SIG-M5 (cell line): ENCODE measurements around the gene EVL.

ENCODE experiments used
- DNase-seq: peaks from one replicate; lab custom pipeline; 2025; lab: John Stamatoyannopoulos, UW

Gene EVL

GRCh38 chr14:100084591-100084990 is 19.4 kb downstream of the EVL start:
- DNase-seq: no peak

DNA sequence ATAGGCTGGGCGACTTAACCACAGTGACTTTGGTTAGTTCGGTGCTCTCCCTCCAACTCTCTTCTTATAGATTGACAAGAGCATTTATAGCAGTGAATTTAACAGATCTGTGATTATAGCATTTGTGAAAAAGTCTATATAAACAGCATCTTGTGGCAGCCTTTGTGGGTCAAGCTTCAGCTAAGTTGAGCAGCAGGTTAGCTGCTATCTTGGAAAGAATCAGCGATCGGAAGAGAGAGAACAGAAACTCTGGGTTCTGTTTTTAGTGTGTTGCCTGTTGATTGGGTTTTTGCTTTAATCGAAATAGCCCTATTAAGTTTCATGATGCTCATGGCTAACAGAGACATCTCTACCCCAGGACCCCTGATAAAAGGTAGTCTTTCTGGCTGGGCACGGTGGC is 20.2 kb downstream of the EVL start:
- DNase-seq: no peak

DNA sequence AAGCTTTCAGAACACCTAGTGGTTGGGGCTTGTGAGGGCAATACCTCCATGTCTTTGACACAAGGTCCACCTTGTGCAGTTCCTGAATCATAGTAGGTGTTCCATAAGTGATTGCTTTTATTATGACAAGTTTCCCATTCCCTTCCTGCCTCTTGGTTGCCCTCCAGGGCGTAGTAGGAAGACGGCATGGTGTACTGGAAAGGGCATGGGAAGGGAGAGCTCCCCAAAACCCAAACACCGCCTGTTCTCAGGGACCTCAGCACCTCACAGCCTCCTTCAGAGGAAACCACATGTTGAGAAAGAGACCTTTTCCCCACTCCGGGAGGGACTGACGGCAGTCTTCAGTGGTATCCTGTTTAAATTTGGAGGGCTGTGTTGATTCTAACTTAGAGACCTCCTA is 21.1 kb downstream of the EVL start:
- DNase-seq: no peak

- DNase-seq: no peak
These were observed 23.0 kb downstream of the EVL start for GRCh38 chr14:100088226-100088625.

DNA sequence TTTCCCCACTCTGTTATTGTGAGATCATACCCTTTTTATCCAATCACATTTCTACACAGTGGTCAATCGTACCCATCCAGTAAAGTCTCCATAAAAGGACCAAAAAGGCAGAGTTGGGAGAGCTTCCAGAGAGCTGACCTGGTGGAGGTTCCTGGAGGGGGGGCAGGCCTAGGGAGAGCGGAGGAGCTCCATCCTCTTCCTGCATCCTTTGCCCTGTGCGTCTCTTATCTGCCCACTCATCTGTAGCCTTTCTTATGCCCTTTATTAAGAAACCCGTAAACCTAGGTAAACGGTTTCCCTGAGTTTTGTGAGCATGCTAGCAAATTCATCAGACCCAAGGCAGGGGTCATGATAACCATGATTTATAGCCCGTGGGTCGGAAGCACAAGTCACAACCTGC is 26.2 kb downstream of the EVL start:
- DNase-seq: no peak

DNA sequence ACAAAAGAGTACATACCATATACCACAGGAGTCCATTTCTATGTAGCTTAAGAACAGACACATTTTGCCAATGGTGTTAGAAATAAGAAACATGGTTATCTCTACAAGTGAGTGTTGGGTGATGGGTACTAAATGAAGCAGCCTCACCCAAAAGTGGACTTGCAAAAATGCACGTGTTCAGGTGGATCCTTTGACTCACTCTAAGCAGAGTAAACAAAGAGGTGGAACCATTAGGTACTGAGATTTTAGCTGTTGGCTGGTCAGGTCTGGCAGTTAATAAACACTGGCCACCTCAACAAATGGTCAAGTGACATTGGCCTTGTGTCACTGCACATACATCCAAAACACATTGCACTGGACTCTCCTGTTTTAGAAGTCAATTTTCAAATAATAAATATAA is 27.6 kb downstream of the EVL start:
- no peak for DNase-seq

GRCh38 chr14:100093319-100093718 is 28.1 kb downstream of the EVL start:
- no peak for DNase-seq

GRCh38 chr14:100096656-100097055 is 31.4 kb downstream of the EVL start:
- no peak for DNase-seq

GRCh38 chr14:100098171-100098570 is 32.9 kb downstream of the EVL start:
- DNase-seq: no peak

DNA sequence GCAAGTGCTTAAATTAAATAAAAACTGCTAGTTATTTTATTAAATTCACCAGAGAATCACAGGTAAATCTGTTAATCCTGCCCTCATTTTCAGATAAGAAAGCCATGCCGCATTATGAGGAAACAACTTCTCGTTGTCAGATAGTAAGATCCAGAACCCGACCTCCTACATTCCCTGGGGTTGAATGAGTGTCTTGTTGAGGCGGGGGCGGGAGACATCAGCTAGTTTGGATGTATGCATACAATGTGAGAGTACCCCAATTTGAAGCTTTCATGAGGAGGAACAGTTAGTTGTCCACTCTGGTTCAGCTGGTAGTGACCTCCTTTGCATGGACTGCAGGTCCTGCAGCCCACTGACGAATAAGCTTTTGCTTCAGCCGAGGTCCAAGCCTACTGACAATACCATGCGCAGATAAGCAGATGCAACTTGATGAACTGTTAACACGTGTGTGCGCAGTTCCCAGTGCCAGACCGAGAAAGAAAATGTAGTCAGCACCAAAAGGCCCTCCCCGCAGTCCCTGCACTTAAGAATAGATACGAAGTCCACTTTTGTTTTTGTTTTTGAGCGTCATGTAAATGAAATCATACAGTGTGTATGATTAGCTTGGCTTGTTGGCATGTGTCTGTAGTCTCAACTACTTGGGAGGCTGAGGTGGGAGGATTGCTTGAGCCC is 34.9 kb downstream of the EVL start:
- no peak for DNase-seq

DNA sequence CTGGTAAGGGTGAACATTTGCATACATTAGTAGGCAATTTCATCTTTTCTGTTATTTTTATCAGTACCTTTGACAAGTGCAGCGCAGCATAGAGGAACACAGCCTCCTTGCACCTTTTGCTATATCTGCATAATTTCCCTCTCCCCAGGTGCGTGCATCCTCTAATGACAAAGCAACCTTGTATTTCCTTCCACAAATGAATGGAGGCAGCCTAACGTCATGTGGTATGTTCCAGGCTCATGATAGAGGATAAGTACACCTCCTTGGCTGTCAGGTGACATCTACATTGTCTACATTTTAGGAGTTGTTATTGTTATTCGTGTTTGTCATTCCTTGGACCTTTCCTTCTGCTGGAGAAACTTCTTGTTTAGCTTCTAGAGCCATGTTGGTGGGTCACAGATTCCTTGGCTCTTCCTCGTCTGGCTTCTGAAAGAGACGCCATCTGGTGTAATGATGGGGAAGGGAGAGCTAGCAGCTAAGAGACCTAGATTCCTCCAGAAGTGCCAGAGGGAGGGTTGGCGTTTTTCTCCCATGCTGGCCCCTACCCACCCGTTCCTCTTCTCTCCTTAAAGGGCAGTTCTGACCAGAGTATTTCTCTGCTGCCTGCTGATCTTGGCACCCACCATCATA is 37.0 kb downstream of the EVL start:
- no peak for DNase-seq

DNA sequence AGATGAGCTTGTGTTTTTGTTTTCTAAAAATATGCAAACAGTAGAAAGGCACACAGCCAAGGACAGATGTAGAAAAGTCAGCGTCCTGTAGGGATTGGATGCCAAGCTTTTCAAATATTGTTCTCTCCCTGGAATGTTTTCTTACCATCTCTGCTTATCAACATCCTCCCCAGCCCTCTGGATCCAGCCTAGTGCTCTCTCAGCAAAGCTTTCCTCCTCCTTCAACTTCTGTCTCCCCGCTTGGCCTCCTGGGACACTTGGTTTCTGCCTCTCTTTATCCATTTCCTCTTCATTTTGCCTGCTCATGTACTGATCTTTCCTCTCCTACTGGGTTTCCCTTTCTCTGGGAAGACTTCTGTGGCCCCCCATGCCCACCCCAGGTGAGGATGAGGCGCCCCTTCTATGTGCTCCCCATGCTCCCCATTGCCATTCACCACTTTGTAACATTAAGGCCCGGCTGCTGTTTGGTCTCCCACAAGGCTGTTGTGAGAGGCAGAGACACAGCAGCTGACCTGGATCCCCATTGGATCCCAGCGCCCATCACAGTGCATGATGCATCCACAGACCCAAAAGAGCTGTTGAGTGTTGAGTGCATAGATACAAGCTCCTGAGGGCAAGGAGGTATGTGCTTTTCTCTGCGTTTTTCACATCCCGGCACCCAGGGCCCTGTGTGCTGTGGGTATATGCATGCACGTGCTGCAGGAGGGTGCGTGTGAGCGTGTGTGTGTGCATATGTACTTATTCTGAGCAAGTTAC is 38.2 kb downstream of the EVL start:
- no peak for DNase-seq

GRCh38 chr14:100104006-100104352 is 38.8 kb downstream of the EVL start:
- no peak for DNase-seq

- DNase-seq: no peak
These were observed 39.5 kb downstream of the EVL start for GRCh38 chr14:100104523-100105300.

GRCh38 chr14:100105357-100106169 is 40.3 kb downstream of the EVL start:
- DNase-seq: no peak

DNA sequence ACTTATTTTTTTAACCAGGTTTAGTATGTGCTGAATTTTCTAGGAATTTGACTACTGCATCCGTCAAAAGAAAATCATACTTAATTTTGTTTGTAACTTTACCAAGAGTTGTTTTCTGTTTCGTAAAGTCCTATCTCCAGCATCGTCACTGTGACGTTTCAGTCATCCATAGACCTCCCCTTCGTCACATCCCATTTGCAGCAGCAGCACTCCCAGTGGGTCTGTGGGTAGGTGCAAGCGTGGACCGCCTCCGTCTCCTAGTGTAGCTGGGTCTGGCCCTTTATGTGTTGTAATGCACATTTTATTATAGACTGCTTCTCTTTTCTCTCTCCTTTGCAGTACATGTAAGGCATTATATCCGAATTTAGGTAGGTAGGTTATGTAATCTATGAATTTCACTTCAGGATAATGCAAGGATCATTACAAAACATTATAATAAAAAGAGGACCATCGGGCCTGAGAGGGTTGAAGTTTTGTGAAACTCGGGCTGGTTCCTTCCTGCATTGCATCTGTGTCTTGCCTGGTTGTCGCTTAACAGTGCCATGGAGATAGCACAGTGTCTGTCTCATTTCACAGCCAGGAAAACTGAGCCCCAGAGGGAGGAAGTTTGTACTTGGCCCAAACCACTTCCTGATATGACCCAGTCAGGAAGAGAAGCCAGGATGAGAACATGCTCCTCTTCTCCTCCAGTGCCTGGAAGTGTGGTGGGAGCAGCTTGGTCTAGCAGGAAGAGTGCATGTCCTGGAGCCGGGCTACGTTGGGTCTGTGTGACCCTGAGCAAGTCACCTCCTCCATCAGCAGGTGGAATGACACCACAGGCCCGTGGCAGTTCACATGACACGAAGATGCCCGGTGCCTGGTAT is 41.3 kb downstream of the EVL start:
- DNase-seq: peak; percentile 35

GRCh38 chr14:100107236-100107635 is 42.0 kb downstream of the EVL start:
- DNase-seq: no peak

GRCh38 chr14:100108042-100108825 is 43.0 kb downstream of the EVL start:
- DNase-seq: no peak

DNA sequence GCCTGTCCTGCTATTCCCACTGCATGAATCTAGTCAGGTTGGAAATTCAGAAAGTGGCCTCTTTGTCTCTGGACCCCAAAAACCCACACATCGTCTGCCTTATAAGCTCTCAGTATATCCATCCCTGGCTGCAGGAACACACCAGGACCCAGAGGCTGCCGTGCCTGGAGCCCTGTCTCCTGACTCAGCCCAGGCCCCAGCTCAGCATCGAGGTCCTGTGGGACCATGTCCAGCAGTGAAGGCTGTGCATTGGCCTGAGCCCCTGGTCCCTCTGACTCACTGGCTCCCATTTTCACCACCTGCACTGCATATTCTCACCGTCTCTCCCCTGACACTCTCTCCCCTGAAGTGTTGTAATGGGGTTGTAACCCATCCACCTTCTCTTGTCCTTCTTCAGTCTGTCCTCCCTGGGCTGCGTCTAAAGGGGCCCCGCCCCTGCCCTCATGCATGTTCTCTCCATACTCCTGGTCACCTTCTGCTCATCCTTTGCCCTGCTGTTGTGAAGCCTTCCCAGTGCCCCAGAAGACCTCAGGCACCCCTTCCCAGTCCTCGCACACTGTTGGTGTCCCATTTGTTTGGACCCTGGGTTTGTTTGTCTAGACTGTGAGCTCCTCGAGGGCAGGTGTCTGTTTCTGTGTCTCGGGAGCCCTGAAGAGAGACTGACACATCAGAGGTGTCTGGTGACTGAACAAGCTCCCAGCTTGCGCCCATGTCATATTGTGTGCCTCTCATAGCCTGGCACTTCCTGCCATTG is 43.8 kb downstream of the EVL start:
- DNase-seq: no peak
